Esophagus muscularis mucosa (tissue), 4 donors: ENCODE data around the gene FREM2. TPM values are rescaled to one million over a fixed set of nuclear protein-coding genes. Genes with fewer than 3 reads are reported as not detected.

Source experiments
- DNase-seq: peaks from one replicate; pipeline ENCODE4 v3.0.0-alpha.2; 2017; ENCODE audit errors: extremely low spot score
- H3K27ac ChIP-seq, 4 donors: fragments of 200-600 bp; sonication (generic); replicated peaks in 1 of 4; 1 replicate in 3 of 4; 2 replicates in 1 of 4; pipeline ENCODE4 v1.5.1; 2016 to 2019; ENCODE audit warnings: mild to moderate bottlenecking in 1 of 4
- H3K27me3 ChIP-seq, 4 donors: fragments of 200-600 bp; sonication (generic); one replicate each; pipeline versions ENCODE4 v1.5.1 to v1.6.0; 2016 to 2019
- H3K36me3 ChIP-seq, 4 donors: fragments of 200-600 bp; sonication (generic); one replicate each; pipeline ENCODE4 v1.5.1; 2016 to 2019
- H3K4me1 ChIP-seq, 4 donors: fragments of 200-600 bp; sonication (generic); one replicate each; pipeline ENCODE4 v1.5.1; 2016 to 2019
- H3K4me3 ChIP-seq, 4 donors: fragments of 200-600 bp; sonication (generic); 1 replicate in 2 of 4; 2 replicates in 2 of 4; pipeline ENCODE4 v1.5.1; 2016 to 2019; ENCODE audit warnings: mild to moderate bottlenecking in 4 of 4, moderate library complexity in 1 of 4
- H3K9me3 ChIP-seq, 4 donors: fragments of 200-600 bp; sonication (generic); 1 replicate in 3 of 4; 2 replicates in 1 of 4; pipeline ENCODE4 v1.5.1; 2016 to 2019
- CTCF ChIP-seq, 3 experiments: fragments of 200-600 bp in 2 of 3; fragments of 450-650 bp in 1 of 3; sonication (generic) in 2 of 3; IDR thresholded peaks; one replicate each; pipeline ENCODE4 v1.5.1; 2017 to 2019; ENCODE audit warnings: antibody characterized with exemption in 3 of 3, mild to moderate bottlenecking in 2 of 3, moderate library complexity in 1 of 3
- EP300 ChIP-seq: sonication (generic); formaldehyde crosslinking; IDR thresholded peaks from one replicate; pipeline ENCODE4 v1.6.1; 2017; ENCODE audit warnings: antibody characterized with exemption
- POLR2A ChIP-seq: fragments of 450-650 bp; IDR thresholded peaks from one replicate; pipeline ENCODE4 v1.6.1; 2017; ENCODE audit warnings: antibody characterized with exemption, moderate library complexity, mild to moderate bottlenecking, low read depth
- POLR2AphosphoS5 ChIP-seq, 2 donors: sonication (generic); formaldehyde crosslinking; IDR thresholded peaks; one replicate each; pipeline ENCODE4 v1.6.1; 2017; ENCODE audit warnings: antibody characterized with exemption in 2 of 2
- WGBS: methylation state at CpG from one replicate; pipeline ENCODE4 v1.1.5; 2018; 5-methylcytosine and 5-hydroxymethylcytosine counted together
- intact Hi-C: fragments of 100-400 bp; cut with DNase I; formaldehyde crosslinking; loops from one replicate; pipeline ENCODE4 v1.15.1; 2023
- total RNA-seq, 4 donors: library from RNA; depleted of rRNA; stranded (reverse); fragments of >200 nt; gene quantifications; one replicate each; pipeline versions ENCODE4 v1.1.0 to v1.2.1, GENCODE V29; 2016

FREM2 gene
- total RNA-seq, 4 donors from 2014 or later: 0.13 to 0.34 (median 0.33) TPM; not detected in 1

- H3K27ac ChIP-seq: no peak overlapping the region
- intact Hi-C loops: no loop called here
- no peaks in the 10 kb centered on the region for H3K4me1 ChIP-seq
- H3K36me3 ChIP-seq: no peaks in the 10 kb centered on the region
- H3K4me3 ChIP-seq: no peak overlapping the region
- H3K27me3 ChIP-seq: no peaks in the 10 kb centered on the region
- DNase-seq: no peak
- TF ChIP-seq POLR2AphosphoS5 (IDR thresholded peaks at IDR 0.05): no peak
- no peak for TF ChIP-seq CTCF (IDR thresholded peaks at IDR 0.05)
- H3K9me3 ChIP-seq: no peaks in the 10 kb centered on the region
Measured at GRCh38 chr13:38879786-38880185, 192.9 kb downstream of the FREM2 start.

GRCh38 chr13:38880397-38880796 lies 193.5 kb downstream of the FREM2 start:
- intact Hi-C loops: no loop called here
- no peaks in the 10 kb centered on the region for H3K4me1 ChIP-seq
- no peaks in the 10 kb centered on the region for H3K27me3 ChIP-seq
- TF ChIP-seq CTCF (IDR thresholded peaks at IDR 0.05) (no peak), EP300 (no peak), POLR2AphosphoS5 (IDR thresholded peaks at IDR 0.05) (no peak), POLR2A (no peak)
- H3K4me3 ChIP-seq: no peak overlapping the region
- no peak overlapping the region for H3K27ac ChIP-seq
- WGBS: 85% methylated on average over 4 of the region's 5 CpGs
- H3K36me3 ChIP-seq: no peaks in the 10 kb centered on the region
- DNase-seq: no peak
- H3K9me3 ChIP-seq: no peaks in the 10 kb centered on the region

GRCh38 chr13:38883783-38884182 lies 196.9 kb downstream of the FREM2 start:
- H3K36me3 ChIP-seq: no peaks in the 10 kb centered on the region
- TF ChIP-seq POLR2A (no peak), CTCF (IDR thresholded peaks at IDR 0.05) (no peak)
- H3K9me3 ChIP-seq: no peaks in the 10 kb centered on the region
- no peak overlapping the region for H3K27ac ChIP-seq
- H3K27me3 ChIP-seq: no peaks in the 10 kb centered on the region
- intact Hi-C loops: no loop called here
- no peaks in the 10 kb centered on the region for H3K4me1 ChIP-seq
- 53% methylated on average over 2 of the region's 2 CpGs for WGBS
- DNase-seq: no peak
- H3K4me3 ChIP-seq: no peak overlapping the region

GRCh38 chr13:38888309-38888708 lies 201.4 kb downstream of the FREM2 start:
- no peaks in the 10 kb centered on the region for H3K9me3 ChIP-seq
- 95% methylated on average over 4 of the region's 4 CpGs for WGBS
- TF ChIP-seq POLR2AphosphoS5 (IDR thresholded peaks at IDR 0.05): no peak
- TF ChIP-seq POLR2A: no peak
- no peak for TF ChIP-seq CTCF (IDR thresholded peaks at IDR 0.05)
- no peaks in the 10 kb centered on the region for H3K36me3 ChIP-seq
- intact Hi-C loops: no loop called here
- DNase-seq: no peak
- no peak overlapping the region for H3K27ac ChIP-seq
- H3K4me1 ChIP-seq: no peaks in the 10 kb centered on the region
- H3K4me3 ChIP-seq: no peak overlapping the region
- H3K27me3 ChIP-seq: no peaks in the 10 kb centered on the region

GRCh38 chr13:38895075-38895474 lies 208.2 kb downstream of the FREM2 start:
- TF ChIP-seq POLR2AphosphoS5 (IDR thresholded peaks at IDR 0.05) (no peak), EP300 (no peak), POLR2A (no peak)
- H3K9me3 ChIP-seq: no peaks in the 10 kb centered on the region
- DNase-seq: no peak
- H3K4me1 ChIP-seq: peaks cover 0 to 15% (median 5%) of the 10 kb centered on the region in 4 donors
- 93% methylated on average over 1 of the region's 1 CpG for WGBS
- no peaks in the 10 kb centered on the region for H3K36me3 ChIP-seq
- intact Hi-C loops: no loop called here
- H3K27me3 ChIP-seq: no peaks in the 10 kb centered on the region
- no peak overlapping the region for H3K4me3 ChIP-seq
- H3K27ac ChIP-seq: no peak overlapping the region
